Omental fat pad (tissue), 4 donors: ENCODE results near the gene SH3BP5. TPM values are rescaled to one million over a fixed set of nuclear protein-coding genes. Genes with fewer than 3 reads are reported as not detected.

ENCODE experiments used
- ATAC-seq: fragments of 150-250 bp; one replicate; pipeline ENCODE4 v1.9.1; 2016; ENCODE audit warnings: mild to moderate bottlenecking, moderate library complexity; ENCODE audit not compliant: low FRiP score
- DNase-seq: peaks from one replicate; pipeline ENCODE4 v3.0.0-alpha.2; 2019; ENCODE audit warnings: low spot score
- total RNA-seq, 4 donors: library from RNA; depleted of rRNA; stranded (reverse); fragments of >200 nt; gene quantifications; one replicate each; pipeline ENCODE4 v1.1.0, GENCODE V29; 2016
- TF ChIP-seq, protein P1 (sequence below), 3 donors: fragments of 450-650 bp; IDR thresholded peaks; one replicate each; pipeline ENCODE4 v1.5.1; 2016 to 2017; ENCODE audit warnings: antibody characterized with exemption in 3 of 3, mild to moderate bottlenecking in 3 of 3, moderate library complexity in 2 of 3

The SH3BP5 gene
- total RNA-seq, 4 donors from 2014 or later, result 71.1 to 114 (median 88.4) TPM

DNA sequence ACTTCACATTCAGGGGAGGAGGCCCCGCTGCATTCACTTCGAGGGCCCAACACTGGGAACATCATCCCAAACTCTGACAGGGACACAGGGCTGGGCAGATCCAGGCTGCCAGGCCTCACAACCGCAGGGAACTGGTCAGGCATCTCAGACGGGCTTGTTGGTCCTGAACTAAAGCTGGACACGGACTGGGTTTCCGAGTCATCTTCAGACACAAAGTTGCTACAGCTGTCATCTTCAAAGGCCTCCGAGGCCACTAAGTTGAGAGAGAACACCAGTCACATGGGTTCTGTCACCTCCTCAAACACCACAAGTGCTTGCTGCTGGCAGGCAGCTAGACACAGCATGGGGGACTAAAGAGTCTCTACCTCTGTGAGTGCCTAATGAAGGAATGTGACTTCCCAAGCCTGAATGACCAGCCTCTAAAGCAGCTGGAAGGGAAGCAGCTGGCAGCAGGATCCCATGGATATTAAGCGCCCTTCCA lies 75.5 kb downstream of the SH3BP5 start:
- DNase-seq (no peak), ATAC-seq (no peak)
- TF ChIP-seq, protein P1, sequence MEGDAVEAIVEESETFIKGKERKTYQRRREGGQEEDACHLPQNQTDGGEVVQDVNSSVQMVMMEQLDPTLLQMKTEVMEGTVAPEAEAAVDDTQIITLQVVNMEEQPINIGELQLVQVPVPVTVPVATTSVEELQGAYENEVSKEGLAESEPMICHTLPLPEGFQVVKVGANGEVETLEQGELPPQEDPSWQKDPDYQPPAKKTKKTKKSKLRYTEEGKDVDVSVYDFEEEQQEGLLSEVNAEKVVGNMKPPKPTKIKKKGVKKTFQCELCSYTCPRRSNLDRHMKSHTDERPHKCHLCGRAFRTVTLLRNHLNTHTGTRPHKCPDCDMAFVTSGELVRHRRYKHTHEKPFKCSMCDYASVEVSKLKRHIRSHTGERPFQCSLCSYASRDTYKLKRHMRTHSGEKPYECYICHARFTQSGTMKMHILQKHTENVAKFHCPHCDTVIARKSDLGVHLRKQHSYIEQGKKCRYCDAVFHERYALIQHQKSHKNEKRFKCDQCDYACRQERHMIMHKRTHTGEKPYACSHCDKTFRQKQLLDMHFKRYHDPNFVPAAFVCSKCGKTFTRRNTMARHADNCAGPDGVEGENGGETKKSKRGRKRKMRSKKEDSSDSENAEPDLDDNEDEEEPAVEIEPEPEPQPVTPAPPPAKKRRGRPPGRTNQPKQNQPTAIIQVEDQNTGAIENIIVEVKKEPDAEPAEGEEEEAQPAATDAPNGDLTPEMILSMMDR (IDR thresholded peaks at IDR 0.05), result no peak

DNA sequence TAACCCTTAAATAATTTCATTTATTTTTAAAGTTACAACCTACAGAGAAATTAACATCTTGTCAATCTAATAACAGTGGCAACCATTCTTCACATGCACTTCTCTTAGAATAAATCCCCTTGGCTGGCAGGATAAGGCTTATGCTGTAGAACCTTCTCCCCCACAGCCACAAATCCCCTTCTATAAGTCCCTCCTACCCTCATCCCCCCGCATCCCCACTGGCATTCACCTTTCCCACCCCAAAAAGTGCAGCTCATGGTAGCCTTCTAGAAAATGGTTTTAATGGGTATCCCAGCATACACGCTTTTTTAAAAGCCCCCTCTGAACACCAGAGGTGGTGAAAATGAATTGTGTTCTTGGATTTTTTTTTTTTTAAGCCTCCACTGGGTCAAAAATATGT lies 77.2 kb downstream of the SH3BP5 start:
- no peak for DNase-seq
- TF ChIP-seq, protein P1 (IDR thresholded peaks at IDR 0.05), result no peak
- ATAC-seq, result no peak

DNA sequence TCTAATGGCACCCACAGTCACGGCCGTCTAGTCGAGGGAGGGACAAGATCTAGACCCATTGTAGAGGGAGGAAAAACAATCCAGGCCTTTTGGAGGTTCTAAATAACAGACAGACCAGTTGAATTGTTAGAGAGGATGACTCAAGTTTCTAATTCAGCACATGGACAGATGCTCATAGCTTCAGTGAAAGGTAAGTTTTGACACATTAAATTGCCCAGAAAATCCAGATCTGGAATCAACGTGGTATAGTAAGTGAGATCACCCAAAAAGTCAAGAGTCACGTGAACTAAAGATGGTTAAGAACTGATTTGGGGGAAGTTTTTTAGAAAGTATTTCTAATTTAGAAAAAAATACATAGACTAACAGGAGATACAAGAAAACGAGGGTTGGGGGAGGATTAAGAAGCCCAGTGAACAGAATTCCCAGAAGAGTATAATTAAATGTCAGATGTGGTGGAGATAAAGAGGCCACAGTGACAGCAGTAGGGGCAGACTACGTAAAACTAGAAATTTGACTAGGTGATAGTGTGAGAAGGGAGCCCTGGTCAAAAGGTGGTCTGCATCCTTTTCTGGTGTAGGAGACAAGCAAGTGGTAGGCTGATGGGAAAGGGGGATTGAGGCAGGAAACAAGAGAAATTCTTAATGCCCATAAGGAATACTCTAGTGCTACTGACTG lies 79.2 kb downstream of the SH3BP5 start:
- DNase-seq (no peak), ATAC-seq (no peak)
- TF ChIP-seq, protein P1 (IDR thresholded peaks at IDR 0.05), result no peak

DNA sequence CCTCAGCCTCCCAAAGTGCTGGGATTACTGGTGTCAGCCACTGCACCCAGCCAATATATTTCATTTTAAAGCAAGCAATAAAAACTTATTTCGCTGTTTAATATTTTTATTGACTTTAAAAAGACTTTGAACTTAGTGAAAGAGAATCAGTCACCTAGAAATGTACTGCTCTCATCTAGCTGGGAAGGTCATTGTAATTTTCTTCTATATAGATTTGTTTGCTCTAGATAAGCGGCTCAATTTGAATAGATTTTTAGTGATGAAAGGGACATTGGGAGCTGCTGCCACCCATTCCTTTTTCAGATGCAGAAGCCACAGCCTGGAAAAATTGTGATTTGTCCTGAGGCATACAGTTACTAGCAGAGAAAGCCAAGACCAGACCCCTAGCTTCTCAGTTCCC lies 86.2 kb downstream of the SH3BP5 start:
- DNase-seq (no peak), ATAC-seq (no peak)
- TF ChIP-seq, protein P1 (IDR thresholded peaks at IDR 0.05), result no peak

DNA sequence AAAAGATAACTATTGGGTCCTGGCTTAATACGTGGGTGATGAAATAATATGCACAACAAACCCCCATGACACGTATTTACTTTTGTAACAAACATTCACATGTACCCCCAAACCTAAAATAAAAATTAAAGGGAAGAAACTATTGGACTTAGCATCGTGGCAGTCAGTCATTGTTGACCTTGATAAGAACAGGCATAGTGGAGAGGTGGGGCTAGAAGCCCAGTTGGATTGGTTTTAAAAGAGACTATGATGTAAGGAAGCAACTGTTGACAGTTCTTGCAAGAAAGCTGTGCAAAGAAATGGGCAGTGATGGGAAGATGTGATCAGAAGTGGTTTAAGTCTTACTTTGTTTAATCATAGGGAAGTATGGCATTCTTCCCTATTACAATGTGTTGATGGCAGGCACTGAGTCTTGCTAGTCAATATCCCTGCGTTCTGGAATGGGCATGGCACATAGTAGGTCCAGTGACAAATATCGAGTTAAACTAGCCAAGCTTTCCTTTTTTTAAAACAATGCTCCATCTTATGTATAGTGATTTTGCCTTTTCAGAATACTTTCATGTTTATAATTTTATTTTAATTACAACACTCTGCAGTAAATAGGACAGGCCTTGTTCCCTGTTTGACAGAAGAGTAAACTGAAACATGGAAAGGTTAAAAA lies 88.4 kb downstream of the SH3BP5 start:
- no peak for DNase-seq
- no peak for ATAC-seq
- TF ChIP-seq, protein P1 (IDR thresholded peaks at IDR 0.05), result no peak

DNA sequence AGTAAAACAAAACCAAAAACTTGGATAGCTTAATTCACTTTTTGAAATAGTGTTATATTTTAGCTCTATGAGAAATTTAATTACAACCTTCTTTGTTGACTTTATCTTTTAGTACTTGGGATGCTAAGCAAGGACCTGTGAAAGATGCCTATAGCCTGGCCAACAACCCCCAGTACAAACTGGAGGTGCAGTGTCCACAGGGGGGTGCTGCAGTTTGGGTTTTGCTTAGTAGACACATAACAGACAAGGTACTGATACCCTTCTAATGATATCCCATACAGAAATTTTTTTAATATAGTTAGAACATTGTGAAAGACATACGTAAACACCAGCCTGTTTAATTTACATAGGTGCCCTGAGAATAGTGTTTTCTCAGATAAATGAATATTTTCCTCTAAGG lies 91.0 kb downstream of the SH3BP5 start:
- ATAC-seq (no peak), DNase-seq (no peak)
- TF ChIP-seq, protein P1 (IDR thresholded peaks at IDR 0.05), result no peak

DNA sequence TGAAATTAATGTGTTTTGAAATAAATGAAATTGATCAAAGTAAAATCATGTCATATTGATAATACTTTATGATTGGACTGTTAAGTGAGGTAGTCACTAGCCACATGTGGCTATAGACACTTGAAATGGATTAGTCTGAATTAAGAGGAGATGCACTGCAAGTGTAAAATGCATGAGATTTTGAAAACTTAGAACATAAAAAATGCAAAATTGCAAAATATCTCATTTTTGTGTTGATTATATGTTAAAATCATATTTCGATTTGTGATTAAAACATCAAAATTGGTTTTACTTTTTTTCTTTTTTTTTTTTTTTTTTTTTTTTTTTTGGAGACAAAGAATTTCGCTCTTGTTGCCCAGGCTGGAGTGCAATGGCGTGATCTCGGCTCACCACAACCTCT lies 103.1 kb downstream of the SH3BP5 start:
- no peak for ATAC-seq
- TF ChIP-seq, protein P1 (IDR thresholded peaks at IDR 0.05), result no peak
- no peak for DNase-seq
